K562 (cell line): ENCODE results near the gene PTPRU. TPM values are rescaled to one million over a fixed set of nuclear protein-coding genes. Genes with fewer than 3 reads are reported as not detected.

Experiments used
- MAZ ChIP-seq, 2 experiments: fragments of 450-650 bp in 1 of 2; sonication (generic) in 1 of 2; formaldehyde crosslinking; IDR thresholded peaks in 1 of 2; conservative IDR thresholded peaks in 1 of 2; 2 replicates each; pipeline versions ENCODE4 v1.4.0 to v1.5.0; 2020; ENCODE audit warnings: mild to moderate bottlenecking in 1 of 2, missing genetic modification reagents in 1 of 2
- NR2C2 ChIP-seq, 2 experiments: fragments of 200-800 bp in 1 of 2; sonication (Bioruptor generic) in 1 of 2; sonication (generic) in 1 of 2; formaldehyde crosslinking in 1 of 2; IDR thresholded peaks; 2 replicates each; pipeline versions ENCODE4 v1.6.1 to v1.8.0; 2016 to 2022; ENCODE audit warnings: mild to moderate bottlenecking in 1 of 2, missing compliant biosample characterization in 1 of 2, missing genetic modification characterization in 1 of 2, missing genetic modification reagents in 1 of 2
- POLR2A ChIP-seq: fragments of 450-650 bp; conservative IDR thresholded peaks from 2 replicates; pipeline ENCODE4 v1.6.1; 2016
- RAD21 ChIP-seq, 2 experiments: fragments of 250-450 bp in 1 of 2; fragments of 450-650 bp in 1 of 2; sonication (Bioruptor Pico) in 1 of 2; formaldehyde crosslinking in 1 of 2; IDR thresholded peaks in 1 of 2; conservative IDR thresholded peaks in 1 of 2; 2 replicates each; pipeline versions ENCODE4 v1.4.0 to v1.8.0; 2020 to 2022; ENCODE audit warnings: mild to moderate bottlenecking in 2 of 2, moderate library complexity in 1 of 2
- RHOXF2B ChIP-seq: fragments of 250-450 bp; sonication (Bioruptor Pico); conservative IDR thresholded peaks from 2 replicates; pipeline ENCODE4 v1.5.1; 2021
- SAFB ChIP-seq: fragments of 200-400 bp; formaldehyde crosslinking; IDR thresholded peaks from 2 replicates; pipeline ENCODE4 v1.6.1; 2017; ENCODE audit warnings: low read depth, low read length, borderline replicate concordance
- TCF7L2 ChIP-seq: fragments of 150-350 bp; IDR thresholded peaks from 2 replicates; pipeline ENCODE4 v1.6.1; 2016; ENCODE audit warnings: low read depth, mild to moderate bottlenecking, low read length, moderate library complexity
- TGIF2 ChIP-seq: sonication (generic); formaldehyde crosslinking; IDR thresholded peaks from 2 replicates; pipeline ENCODE4 v1.8.1; 2022; ENCODE audit warnings: mild to moderate bottlenecking, missing genetic modification reagents, moderate library complexity
- ZNF12 ChIP-seq: sonication (generic); formaldehyde crosslinking; IDR thresholded peaks from 2 replicates; pipeline ENCODE4 v1.4.0; 2020; ENCODE audit warnings: mild to moderate bottlenecking, missing genetic modification reagents
- ZNF263 ChIP-seq: sonication (generic); formaldehyde crosslinking; IDR thresholded peaks from 2 replicates; pipeline ENCODE4 v1.8.0; 2022; ENCODE audit warnings: mild to moderate bottlenecking, missing genetic modification reagents, borderline replicate concordance
- ZNF740 ChIP-seq, 3 experiments: fragments of 200-800 bp in 1 of 3; sonication (Bioruptor generic) in 1 of 3; sonication (generic) in 1 of 3; formaldehyde crosslinking in 1 of 3; IDR thresholded peaks; 2 replicates each; pipeline versions ENCODE4 v1.6.1 to v1.8.0; 2016 to 2022; ENCODE audit warnings: mild to moderate bottlenecking in 2 of 3, missing compliant biosample characterization in 2 of 3, missing genetic modification characterization in 2 of 3, missing genetic modification reagents in 1 of 3
- polyA plus RNA-seq, 8 experiments: library from polyadenylated mRNA; depleted of rRNA in 4 of 8; stranded (reverse) in 5 of 8; unstranded in 3 of 8; fragments of >200 nt; fragmentation: Nextera tagmentation in 2 of 8; fragmentation: Illumina TruSeq in 1 of 8; extraction: Ambion mirVana in 2 of 8; extraction: Trizol in 1 of 8; gene quantifications; 2 replicates each; pipeline versions ENCODE4 v1.2.1 to v1.2.3, GENCODE V29; 2011 to 2014; ENCODE audit warnings: inconsistent platforms in 1 of 8, missing spikeins in 1 of 8
- total RNA-seq, 7 experiments: library from RNA; depleted of rRNA in 6 of 7; stranded (reverse); fragments of >200 nt in 6 of 7; fragmentation: Illumina TruSeq in 2 of 7; extraction: Trizol in 2 of 7; gene quantifications; 2 replicates each; pipeline versions ENCODE4 v1.2.1 to v1.2.3, GENCODE V29; 2011 to 2021; ENCODE audit warnings: low replicate concordance in 1 of 7
- TF ChIP-seq, protein P1 (sequence below): sonication (generic); formaldehyde crosslinking; IDR thresholded peaks from 2 replicates; pipeline ENCODE4 v1.8.1; 2023; ENCODE audit warnings: mild to moderate bottlenecking, missing genetic modification reagents, moderate library complexity
- TF ChIP-seq, protein P2 (sequence below): sonication (generic); formaldehyde crosslinking; IDR thresholded peaks from 2 replicates; pipeline ENCODE4 v1.8.0; 2022; ENCODE audit warnings: mild to moderate bottlenecking, missing genetic modification reagents
- TF ChIP-seq, protein P3 (sequence below): sonication (generic); formaldehyde crosslinking; IDR thresholded peaks from 2 replicates; pipeline ENCODE4 v1.8.0; 2022; ENCODE audit warnings: mild to moderate bottlenecking, missing genetic modification reagents
- TF ChIP-seq, protein P4 (sequence below): fragments of 250-450 bp; sonication (Bioruptor Pico); IDR thresholded peaks from 2 replicates; pipeline ENCODE4 v1.5.0; 2020; ENCODE audit warnings: mild to moderate bottlenecking, borderline replicate concordance

The PTPRU gene
- total and polyA plus RNA-seq, 9 of the 15 experiments (the other 6 are each of a cell fraction or from before 2014, with no cell fraction given): 0.01 to 2.9 (median 1.0) TPM

GRCh38 chr1:29349871-29350491 is 113.7 kb downstream of the PTPRU start (continued):
- TF ChIP-seq RAD21 (CRISPR knock-in tag; conservative IDR thresholded peaks at IDR 0.05 in 1 of 2, IDR thresholded peaks at IDR 0.05 in 1 of 2): no peak
- TF ChIP-seq MAZ (CRISPR knock-in tag; conservative IDR thresholded peaks at IDR 0.05 in 1 of 2, IDR thresholded peaks at IDR 0.05 in 1 of 2): peak; percentile 48 to 50; a peak in 3 of 4 replicates
- TF ChIP-seq TGIF2 (CRISPR knock-in tag): 0 out of 2 replicates have a peak, but pooled peaks have one; percentile 44
- TF ChIP-seq, protein P1, sequence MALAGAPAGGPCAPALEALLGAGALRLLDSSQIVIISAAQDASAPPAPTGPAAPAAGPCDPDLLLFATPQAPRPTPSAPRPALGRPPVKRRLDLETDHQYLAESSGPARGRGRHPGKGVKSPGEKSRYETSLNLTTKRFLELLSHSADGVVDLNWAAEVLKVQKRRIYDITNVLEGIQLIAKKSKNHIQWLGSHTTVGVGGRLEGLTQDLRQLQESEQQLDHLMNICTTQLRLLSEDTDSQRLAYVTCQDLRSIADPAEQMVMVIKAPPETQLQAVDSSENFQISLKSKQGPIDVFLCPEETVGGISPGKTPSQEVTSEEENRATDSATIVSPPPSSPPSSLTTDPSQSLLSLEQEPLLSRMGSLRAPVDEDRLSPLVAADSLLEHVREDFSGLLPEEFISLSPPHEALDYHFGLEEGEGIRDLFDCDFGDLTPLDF (CRISPR knock-in tag): peak; percentile 70; the same call in 1 of the 2 replicates
- TF ChIP-seq, protein P2, sequence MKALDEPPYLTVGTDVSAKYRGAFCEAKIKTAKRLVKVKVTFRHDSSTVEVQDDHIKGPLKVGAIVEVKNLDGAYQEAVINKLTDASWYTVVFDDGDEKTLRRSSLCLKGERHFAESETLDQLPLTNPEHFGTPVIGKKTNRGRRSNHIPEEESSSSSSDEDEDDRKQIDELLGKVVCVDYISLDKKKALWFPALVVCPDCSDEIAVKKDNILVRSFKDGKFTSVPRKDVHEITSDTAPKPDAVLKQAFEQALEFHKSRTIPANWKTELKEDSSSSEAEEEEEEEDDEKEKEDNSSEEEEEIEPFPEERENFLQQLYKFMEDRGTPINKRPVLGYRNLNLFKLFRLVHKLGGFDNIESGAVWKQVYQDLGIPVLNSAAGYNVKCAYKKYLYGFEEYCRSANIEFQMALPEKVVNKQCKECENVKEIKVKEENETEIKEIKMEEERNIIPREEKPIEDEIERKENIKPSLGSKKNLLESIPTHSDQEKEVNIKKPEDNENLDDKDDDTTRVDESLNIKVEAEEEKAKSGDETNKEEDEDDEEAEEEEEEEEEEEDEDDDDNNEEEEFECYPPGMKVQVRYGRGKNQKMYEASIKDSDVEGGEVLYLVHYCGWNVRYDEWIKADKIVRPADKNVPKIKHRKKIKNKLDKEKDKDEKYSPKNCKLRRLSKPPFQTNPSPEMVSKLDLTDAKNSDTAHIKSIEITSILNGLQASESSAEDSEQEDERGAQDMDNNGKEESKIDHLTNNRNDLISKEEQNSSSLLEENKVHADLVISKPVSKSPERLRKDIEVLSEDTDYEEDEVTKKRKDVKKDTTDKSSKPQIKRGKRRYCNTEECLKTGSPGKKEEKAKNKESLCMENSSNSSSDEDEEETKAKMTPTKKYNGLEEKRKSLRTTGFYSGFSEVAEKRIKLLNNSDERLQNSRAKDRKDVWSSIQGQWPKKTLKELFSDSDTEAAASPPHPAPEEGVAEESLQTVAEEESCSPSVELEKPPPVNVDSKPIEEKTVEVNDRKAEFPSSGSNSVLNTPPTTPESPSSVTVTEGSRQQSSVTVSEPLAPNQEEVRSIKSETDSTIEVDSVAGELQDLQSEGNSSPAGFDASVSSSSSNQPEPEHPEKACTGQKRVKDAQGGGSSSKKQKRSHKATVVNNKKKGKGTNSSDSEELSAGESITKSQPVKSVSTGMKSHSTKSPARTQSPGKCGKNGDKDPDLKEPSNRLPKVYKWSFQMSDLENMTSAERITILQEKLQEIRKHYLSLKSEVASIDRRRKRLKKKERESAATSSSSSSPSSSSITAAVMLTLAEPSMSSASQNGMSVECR (CRISPR knock-in tag): no peak
- TF ChIP-seq ZNF12: peak; percentile 87
- TF ChIP-seq, protein P3, sequence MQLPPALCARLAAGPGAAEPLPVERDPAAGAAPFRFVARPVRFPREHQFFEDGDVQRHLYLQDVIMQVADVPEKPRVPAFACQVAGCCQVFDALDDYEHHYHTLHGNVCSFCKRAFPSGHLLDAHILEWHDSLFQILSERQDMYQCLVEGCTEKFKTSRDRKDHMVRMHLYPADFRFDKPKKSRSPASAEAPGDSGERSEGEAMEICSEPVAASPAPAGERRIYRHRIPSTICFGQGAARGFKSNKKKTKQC (CRISPR knock-in tag): peak; percentile 97
- no peak for TF ChIP-seq TCF7L2
- no peak for TF ChIP-seq SAFB
- TF ChIP-seq ZNF740 (CRISPR knock-in tag; IDR thresholded peaks at IDR 0.05): peak; percentile 57; the same call in 1 of the 2 replicates
- no peak for TF ChIP-seq ZNF740 (tag; IDR thresholded peaks at IDR 0.05)
- peak; percentile 57 for TF ChIP-seq POLR2A
- no peak for TF ChIP-seq RHOXF2B (CRISPR knock-in tag)
- TF ChIP-seq, protein P4, sequence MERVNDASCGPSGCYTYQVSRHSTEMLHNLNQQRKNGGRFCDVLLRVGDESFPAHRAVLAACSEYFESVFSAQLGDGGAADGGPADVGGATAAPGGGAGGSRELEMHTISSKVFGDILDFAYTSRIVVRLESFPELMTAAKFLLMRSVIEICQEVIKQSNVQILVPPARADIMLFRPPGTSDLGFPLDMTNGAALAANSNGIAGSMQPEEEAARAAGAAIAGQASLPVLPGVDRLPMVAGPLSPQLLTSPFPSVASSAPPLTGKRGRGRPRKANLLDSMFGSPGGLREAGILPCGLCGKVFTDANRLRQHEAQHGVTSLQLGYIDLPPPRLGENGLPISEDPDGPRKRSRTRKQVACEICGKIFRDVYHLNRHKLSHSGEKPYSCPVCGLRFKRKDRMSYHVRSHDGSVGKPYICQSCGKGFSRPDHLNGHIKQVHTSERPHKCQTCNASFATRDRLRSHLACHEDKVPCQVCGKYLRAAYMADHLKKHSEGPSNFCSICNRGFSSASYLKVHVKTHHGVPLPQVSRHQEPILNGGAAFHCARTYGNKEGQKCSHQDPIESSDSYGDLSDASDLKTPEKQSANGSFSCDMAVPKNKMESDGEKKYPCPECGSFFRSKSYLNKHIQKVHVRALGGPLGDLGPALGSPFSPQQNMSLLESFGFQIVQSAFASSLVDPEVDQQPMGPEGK (CRISPR knock-in tag): no peak
- TF ChIP-seq NR2C2 (CRISPR knock-in tag; IDR thresholded peaks at IDR 0.05): peak; percentile 51; the same call in 1 of the 2 replicates
- peak; percentile 61 for TF ChIP-seq NR2C2 (tag; IDR thresholded peaks at IDR 0.05)
- peak; percentile 71; the same call in 1 of the 2 replicates for TF ChIP-seq ZNF263 (CRISPR knock-in tag)
